Tongue (tissue), 2 donors: ENCODE data around the gene GPD1L. TPM values are rescaled to one million over a fixed set of nuclear protein-coding genes. Genes with fewer than 3 reads are reported as not detected.
"Not testable (repeated sequence)": the region's sequence is repeated elsewhere in the genome, so short reads cannot be mapped to it uniquely, and the experiment has no call there.

ENCODE experiments used
- DNase-seq: peaks from one replicate; pipeline ENCODE4 v3.0.0-alpha.2; 2015
- total RNA-seq: library from RNA; depleted of rRNA; stranded (reverse); fragments of >200 nt; gene quantifications from one replicate; pipeline ENCODE4 v1.2.3, GENCODE V29; 2014

The GPD1L gene
- total RNA-seq, 1 donor from 2014 or later = 65.9 TPM

DNA sequence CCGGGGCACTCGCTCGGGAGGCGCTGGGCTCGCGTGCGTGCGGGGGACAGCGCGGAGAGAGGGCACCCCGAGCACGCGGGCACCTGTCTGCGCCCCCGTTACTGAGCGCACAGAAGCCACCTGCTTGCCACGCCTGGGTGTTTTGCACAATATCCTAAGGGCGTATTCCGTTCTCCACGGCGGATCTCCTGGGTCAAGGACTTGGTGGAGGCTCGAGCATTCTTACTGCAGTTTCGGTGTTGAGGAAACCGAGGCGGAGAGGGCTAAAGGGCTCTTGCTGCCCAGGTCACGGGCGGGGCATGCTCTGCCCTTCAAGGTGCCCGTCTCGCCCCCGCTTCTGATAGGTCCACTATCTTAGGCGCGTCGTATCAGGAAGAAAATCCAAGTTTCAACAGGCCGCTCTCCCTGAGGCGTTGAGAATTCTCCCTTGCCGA, 526 bp downstream of the GPD1L start:
- peak; percentile 40 for DNase-seq

DNA sequence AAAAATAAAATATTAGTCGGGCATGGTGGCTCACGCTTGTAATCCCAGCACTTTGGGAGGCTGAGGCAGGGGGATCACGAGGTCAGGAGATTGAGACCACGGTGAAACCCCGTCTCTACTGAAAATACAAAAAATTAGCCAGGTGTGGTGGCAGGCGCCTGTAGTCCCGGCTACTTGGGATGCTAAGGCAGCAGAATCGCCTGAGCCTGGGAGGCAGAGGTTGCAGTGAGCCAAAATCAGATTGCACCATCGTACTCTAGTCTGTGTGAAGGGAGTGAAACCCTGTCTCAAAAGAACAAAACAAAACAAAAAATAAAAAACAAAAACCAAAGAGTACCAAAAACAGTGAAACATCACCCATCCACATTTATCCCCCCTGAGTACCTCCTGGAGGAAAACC, 1.8 kb downstream of the GPD1L start:
- DNase-seq = not testable (repeated sequence)

DNA sequence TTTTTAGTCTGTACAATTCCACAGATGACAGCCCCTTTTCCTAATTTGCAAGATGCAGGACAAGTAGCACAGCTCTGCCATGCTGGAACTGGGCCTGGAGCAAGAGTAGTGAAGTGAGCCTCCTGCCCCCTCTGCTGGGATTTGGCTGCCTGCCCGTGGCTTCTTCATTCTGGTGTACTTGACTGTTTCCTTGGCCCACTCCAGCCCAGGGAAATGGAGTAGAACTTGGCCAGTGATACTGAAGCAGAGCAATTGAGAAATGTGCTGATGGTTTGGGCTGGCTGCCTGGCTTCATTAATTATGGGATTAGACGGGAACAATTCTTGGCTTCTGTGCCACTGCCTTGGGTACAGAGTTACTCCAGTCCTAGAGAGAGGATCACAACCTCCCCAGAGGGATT, 2.8 kb downstream of the GPD1L start:
- peak; percentile 94 for DNase-seq

DNA sequence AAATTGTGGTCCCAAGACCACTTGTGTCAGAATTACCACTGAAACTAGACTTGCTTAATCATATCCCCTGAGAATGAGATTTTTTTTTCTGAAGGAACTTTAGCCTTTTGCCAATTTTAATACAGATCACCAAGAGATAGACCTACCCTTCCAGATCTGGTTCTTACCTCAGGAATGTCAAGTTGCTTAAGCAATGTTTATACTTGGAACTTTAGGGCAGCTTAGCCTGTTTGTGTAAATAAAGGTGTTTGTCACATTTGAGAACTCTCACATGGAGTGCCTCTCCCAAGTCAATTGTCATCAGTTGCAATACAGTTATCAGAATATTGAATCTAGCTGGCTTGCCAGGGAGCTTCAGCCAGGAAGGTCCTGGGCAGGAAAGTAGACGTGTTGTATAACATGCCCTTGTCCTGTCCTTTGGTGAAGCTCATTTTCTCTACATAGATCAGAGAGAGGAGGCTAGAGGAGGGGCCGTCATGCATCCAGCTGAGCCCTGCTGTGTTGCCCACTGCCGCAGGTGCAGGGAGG, 3.9 kb downstream of the GPD1L start:
- DNase-seq = no peak

DNA sequence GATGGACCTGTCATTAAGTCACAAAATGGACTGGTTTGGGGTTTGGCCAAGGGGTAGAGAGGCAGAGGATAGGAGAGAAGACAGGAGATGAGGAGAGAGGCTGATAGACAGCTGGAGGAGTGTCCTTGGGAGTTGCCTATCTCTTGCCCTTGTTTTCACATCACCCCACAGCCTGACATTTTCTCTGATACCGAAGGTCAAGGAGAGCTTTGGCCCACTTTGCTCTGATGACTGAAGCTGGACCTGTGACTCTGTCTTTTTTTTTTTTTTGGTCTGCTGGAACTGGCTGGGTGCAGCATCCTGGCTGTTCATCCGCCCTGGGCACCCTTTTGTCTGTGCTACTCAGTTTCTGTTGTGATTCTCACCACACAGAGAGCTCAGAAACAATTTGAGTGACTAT, 5.1 kb downstream of the GPD1L start:
- no peak for DNase-seq

DNA sequence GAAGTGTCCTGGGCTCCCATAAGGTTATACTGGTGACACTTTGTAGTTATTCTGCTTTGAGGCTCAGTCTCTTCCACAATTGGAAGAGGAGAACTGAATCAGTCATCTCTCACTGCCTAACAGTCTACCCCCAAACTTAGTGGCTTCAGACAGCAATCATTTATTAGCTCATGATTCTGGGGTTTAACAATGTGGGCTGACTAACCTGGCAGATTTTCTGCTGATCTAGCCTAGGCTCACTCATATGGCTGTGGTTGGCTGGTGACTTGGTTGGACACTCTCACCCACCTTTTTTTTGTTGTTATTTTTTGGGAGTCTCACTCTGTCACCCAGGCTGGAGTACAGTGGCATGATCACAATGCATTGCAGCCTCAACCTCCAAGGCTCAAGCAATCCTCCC, 7.1 kb downstream of the GPD1L start:
- no peak for DNase-seq

DNA sequence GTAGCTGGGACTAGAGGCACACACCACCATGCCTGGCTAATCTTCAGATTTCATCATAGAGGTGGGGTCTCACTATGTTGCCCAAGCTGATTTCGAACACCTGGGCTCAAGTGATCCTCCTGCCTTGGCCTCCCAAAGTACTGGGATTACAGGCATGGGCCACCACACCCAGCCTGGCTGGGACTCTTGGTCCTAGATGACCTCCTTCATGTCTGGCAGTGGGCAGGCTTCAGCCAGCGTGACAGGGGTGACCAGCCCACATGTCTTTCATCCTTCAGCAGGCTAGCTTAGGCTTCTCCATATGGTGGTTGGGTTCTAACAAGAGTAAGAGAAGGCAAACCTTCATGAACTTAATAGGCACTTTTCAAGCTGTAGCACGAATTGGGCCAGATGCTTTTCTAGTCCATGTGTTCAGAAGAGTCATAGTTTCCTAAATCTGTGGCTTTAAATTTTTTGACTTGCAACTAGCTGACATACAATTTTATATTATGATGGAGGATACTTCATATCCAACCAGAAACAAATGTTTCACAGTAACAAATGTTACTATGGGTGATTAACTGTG, 7.6 kb downstream of the GPD1L start:
- no peak for DNase-seq

DNA sequence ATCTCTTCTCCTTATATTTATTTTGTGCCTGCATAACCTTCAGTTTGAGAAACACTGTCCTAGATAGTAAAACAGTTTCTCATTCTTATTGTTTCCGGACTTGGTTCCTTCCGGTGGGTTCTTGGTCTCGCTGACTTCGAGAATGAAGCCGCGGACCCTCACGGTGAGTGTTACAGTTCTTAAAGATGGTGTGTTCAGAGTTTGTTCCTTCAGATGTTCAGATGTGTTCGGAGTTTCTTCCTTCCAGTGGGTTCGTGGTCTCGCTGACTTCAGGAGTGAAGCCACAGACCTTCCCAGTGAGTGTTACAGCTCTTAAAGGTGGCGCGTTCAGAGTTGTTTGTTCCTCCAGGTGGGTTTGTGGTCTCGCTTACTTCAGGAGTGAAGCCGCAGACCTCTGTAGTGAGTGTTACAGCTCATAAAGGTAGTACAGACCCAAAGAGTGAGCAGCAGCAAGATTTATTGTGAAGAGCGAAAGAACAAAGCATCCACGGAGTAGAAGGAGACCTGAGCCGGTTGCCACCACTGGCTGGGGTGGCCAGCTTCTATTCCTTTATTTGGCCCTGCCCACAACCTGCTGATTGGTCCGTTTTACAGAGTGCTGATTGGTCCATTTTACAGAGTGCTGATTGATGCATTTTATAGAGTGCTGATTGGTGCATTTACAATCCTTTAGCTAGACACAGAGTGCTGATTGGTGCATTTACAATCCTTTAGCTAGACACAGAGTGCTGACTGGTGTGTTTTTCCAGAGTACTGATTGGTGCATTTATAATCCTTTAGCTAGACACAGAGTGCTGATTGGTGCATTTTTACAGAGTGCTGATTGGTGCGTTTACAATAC, 8.3 kb downstream of the GPD1L start:
- DNase-seq = not testable (repeated sequence)

DNA sequence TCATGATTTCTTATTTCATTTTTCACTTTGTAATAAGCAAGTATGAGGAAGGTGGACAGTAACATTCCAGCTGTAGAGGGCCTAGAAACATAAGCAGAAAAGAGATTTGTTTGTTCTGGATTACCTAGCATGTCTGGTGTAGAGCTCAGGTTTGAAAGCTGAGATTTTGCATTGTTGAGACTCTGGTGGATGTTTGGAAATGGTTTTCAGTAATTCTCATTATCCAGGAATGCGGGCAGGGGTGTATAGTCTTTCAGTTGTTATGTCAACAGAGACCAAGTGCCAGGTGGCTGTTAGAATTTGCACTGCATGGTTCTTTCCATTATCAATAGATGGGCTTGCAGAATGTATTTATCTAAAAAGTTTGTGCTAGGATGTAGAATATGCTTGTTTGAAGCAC, 10.9 kb downstream of the GPD1L start:
- peak; percentile 23 for DNase-seq

DNA sequence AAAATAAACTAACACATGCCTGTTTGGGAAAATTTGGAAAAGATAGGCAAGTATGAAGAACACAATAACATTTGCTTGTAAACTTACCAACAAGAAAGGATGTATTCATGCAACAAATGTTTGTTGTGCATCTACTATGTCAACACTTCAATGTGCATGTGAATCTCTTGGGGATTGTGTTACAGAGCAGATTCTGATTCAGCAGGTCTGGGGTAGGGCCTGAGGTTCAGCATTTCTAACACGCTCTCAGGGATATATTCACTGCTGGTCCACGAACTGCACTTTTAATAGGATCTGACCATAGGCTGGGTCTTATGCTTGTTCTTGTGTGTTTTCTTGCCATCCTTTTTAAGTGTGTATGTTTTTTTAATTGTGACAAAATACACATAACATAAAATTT, 11.8 kb downstream of the GPD1L start:
- DNase-seq = no peak

DNA sequence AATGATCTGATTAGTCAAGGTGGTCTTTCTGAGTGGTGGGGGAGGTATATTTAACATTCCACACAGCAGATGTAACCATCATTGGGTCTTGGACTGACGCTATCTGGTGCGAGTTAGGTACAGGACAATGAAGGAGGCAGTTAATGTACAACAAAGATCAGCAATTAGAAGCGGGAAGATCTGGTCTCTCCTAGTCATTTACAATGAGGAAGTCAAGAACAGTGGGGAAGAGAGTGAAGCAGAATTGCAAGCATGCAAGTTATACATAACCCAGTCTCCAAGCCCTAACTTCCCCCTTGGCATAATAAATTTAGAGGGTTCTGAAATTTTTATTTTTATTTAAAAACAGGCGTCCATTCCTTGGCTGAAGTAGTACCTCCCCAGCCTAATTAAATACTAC, 14.1 kb downstream of the GPD1L start:
- no peak for DNase-seq

DNA sequence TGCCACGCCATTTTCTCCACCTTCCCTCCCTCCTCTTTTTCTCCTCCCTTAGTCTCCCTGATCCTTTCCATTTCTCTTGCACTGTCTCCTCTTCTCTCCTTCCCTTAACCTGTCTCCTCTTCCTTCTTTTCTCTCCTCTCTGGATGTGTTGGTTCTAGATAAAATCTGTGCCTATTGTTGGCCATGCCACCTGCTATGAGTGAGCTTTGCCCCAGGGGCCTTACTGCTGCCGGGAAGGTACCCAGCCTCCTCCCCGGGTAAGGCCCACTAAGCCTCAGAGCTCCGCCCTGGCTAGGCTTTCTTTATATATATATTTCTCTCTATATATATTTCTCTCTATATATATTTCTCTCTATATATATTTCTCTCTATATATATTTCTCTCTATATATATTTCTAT, 14.7 kb downstream of the GPD1L start:
- DNase-seq = no peak

DNA sequence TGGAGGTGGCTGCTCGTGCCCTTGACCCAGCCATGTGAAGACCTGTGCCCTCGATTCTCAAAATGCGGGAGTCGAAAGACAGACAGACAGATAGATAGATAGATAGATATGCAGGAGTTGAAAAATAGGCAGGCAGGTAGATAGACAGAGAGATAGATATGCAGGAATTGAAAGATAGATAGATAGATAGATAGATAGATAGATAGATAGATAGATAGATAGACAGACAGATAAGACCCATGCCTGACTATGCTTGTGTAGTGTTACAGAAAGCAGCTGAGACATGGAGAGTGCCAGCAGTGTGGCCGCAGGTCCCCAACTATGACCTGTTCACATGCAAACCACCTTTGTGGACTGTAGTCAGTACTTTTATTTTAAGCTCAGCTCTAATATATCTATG, 17.2 kb downstream of the GPD1L start:
- no peak for DNase-seq

DNA sequence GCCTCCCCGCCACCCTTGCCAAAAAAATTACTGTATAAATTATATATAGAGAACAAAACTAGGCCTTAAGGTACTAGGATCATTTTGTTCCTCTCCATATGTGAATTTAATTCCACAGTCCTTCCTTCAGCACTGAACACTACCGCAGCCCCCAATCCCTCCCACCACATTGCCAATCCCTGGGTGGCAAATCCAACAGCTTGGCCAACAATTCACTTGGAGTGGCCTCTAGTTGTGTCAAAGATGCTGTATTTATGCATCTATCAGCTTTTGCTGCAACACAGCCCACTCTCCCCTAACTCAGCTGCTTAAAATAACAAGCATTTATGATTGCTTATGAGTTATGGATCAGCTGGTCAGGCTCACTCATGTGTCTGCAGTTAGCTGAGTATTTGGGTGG, 18.6 kb downstream of the GPD1L start:
- no peak for DNase-seq

DNA sequence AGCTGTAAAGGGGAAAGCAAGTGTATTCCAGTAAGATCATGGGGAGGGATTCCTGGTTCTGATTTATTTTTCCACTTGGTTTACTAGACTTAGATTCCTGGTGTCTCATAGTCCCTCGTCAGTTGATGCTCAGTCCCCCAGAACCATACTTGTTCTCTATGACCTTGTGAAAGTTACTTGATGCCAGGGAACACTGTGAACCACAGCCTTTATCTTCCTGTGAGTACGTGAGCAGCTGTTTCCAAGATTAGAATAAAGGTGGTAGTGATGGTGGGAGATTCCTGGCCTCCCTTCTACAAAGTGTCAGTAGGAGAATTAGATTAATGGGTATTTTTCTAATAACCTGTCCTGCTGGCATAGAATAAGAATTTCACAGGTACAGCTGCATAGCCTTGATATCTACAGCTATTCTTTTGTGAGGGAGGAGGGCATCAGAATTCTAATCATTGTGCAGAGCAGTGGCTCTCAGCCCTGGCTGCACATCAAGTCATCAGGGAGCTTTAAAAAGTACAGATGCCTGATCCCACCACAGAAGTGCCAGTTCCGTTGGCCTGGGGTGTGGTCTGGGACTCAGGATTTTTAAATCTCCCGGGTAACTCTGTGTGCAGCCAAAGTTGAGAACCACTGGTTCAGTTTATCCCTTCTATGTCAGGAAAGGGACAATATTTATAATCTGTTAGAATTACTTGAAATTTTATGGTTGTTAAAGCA, 20.0 kb downstream of the GPD1L start:
- no peak for DNase-seq

DNA sequence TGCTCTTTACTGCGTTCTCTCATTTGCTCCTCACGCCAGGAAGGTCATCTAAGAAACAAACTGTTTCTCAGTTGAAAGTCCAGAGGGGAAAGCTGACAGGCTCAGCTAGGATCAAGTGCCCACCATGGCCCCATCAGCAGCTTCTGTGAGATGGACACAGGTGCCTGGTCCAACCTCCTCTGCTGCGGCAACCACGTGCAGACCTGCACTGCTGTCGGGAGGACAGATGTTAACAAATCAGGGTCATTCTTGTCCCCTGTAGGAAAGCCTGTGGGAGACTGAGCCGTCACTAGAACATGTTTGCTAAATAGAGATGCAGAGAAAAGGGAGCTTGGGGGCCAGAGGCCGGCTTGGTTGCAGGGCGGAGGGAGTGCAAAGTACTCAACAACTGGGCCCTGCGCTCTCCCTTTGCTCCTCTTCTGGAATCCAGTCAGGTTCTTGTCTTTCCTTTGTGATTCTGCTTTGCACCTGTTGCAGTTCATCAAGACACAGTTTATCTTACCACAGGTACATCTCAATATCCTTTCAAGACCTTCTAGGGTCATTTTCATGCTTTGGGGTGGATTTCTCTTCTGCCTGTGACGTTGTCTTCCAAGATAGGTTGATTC, 20.9 kb downstream of the GPD1L start:
- DNase-seq = no peak

DNA sequence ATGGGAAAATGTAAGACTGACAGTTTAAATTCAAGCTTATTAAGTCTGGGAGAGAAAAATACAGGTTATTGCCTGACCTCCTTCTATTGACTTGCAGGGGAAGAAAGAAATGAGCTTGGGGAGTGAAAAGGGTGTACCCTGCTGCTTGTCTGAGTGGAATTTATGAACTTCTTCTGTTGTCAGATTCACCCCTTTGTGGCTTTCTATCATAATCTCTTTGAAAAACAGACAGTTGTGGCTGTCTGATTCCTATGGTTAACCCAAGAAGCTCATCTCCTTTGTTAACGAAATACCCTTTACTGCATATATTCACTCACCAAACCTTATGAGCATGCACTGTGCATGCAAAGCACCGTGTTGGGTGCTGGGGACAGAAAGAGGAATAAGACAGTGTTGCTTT, 22.5 kb downstream of the GPD1L start:
- DNase-seq = no peak

DNA sequence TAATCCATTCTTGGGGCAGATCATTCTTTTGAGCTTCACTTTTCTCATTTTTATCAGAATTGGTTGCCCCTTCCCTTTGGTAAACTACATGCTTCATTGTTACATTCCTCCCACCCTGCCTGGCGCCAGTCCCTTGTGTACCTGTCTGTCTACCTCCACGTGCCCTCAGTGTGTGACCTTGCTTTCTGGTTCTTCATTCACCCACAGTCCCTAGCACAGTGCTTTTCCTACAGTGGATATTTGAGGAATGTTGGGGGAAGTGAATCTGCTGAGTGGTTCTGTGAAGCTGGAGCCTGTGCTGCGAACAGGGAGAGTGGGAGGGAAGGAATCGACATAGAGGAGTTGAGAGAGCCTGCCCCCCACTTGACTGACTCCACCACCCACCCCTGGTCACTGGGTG, 23.4 kb downstream of the GPD1L start:
- no peak for DNase-seq

DNA sequence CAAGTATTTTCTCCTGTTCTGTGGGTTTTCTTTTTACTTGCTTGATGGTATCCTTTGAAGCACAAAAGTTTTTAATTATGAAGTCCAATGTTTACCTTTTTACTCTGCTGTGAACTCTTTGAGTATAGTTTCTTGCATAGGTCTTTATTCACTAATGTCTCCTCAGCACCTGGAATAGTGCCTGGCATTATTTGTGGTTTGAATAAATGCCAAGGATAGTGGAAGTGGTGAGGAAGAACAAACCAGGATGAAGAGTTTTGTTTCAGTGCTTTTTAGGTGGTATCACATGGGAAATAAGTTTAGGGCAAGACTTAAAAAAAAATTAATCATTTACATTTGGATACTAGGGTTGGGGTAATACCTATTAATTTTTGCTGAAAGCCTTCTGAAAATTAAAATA, 25.7 kb downstream of the GPD1L start:
- DNase-seq = no peak

DNA sequence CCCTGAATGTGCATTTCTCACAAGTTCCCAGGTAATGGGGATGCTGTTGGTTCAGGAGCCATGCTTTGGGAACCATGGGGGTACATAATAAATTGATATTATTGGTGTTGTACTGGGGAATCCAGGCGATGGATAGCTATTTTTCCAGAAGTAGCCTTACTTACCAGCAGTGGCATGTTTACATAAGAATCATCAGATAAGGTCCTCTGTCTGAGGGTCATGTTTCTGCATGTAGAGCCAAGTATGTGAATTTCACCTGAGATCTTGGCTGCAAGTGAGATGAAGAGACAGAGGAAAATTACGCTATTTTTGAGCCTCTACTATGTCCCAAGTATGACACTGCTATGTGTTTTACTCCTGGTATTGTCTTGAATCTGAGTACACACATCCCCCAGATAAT, 26.3 kb downstream of the GPD1L start:
- no peak for DNase-seq

DNA sequence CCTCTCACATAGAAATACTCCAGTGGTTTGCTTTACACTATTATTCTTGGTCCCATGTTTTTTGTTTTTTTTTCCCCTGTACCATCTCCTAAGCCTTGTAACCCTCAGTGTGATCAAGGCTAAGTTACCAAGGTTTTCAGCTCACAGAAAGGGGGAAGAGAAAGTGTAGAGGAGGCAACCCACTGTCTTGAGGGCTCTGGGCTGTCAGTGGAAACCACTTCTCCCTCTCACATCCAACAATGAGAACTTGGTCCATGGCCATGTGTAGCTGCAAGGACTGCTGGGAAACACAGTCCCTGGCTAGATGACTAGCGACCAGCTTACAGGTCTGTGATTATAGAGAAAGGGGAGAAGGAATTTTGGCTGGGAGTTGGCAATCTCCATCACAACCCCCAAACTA, 30.3 kb downstream of the GPD1L start:
- DNase-seq = no peak

DNA sequence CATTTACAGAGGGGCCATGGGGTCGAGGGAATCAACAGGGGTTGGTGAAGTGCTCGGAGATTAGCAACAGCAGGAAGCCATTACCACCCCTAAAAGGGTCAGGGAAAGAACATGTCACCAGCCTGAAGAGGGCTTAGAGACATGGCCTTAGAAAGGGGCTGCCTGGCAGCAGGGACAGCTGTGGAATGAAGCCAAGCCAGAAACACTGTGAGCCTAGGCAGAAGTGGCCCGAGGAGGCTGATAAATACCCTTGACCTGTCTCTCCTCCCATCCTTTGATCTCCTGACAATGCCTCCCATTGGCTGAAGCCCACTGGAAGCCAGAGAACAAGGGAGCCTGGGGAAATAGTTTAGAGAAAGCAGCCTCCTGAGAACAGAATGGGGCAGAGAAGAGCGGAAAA, 31.4 kb downstream of the GPD1L start:
- DNase-seq = no peak

DNA sequence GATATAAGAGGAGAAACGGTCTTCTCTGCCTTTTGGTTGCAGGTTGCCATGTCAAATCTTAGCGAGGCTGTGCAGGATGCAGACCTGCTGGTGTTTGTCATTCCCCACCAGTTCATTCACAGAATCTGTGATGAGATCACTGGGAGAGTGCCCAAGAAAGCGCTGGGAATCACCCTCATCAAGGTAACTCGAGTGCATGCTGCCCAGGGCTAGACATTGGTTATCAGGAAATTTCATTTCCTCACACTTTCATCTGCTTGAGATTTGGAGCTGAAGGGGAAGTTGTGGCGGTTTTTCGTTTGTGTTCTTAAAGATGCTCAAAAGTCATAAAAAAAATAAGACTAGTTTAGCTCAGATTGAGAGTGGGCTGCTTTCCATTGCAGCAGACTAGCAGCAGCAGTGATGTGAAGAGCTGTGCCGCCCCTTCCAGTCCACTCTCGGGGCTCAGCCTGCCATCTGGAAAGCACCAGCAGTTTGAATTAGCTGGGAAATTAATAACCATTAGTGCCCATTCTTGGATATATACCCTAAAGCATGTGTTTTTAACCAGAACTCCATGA, 32.2 kb downstream of the GPD1L start:
- no peak for DNase-seq
